DND-41 (cell line): Measurements from ENCODE around the gene CCDC181.

Experiments used
- EZH2 ChIP-seq: IDR thresholded peaks from 3 replicates; pipeline ENCODE4 v1.6.1; 2012; ENCODE audit warnings: borderline replicate concordance, low read depth, mild to moderate bottlenecking, moderate library complexity, low read length, inconsistent platforms; ENCODE audit not compliant: severe bottlenecking
- TF ChIP-seq, protein P1 (sequence below): IDR thresholded peaks from 2 replicates; pipeline ENCODE4 v1.5.1; 2012; ENCODE audit warnings: borderline replicate concordance, low read length, moderate library complexity, mild to moderate bottlenecking; ENCODE audit not compliant: poor library complexity, severe bottlenecking; ENCODE audit errors: extremely low read depth

DNA sequence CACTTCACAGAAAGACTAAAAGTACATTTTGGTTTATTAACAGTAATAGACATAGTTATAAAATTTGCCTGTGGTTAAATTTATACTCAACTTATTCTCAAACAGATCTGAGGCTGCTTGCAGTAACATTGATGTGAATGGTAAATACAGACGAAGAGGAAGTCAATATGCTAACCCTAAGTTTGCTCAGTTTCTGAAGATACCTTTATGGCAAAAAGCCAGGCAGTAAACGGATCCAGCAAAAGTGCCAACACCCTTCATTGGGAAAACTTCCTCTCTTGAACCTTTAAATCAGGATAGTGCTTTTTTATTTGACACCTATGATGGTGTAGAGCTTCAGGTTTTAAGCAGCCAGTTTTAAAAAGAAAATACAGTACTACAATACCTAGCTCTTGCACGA, 16.6 kb upstream of the CCDC181 start:
- TF ChIP-seq, protein P1, sequence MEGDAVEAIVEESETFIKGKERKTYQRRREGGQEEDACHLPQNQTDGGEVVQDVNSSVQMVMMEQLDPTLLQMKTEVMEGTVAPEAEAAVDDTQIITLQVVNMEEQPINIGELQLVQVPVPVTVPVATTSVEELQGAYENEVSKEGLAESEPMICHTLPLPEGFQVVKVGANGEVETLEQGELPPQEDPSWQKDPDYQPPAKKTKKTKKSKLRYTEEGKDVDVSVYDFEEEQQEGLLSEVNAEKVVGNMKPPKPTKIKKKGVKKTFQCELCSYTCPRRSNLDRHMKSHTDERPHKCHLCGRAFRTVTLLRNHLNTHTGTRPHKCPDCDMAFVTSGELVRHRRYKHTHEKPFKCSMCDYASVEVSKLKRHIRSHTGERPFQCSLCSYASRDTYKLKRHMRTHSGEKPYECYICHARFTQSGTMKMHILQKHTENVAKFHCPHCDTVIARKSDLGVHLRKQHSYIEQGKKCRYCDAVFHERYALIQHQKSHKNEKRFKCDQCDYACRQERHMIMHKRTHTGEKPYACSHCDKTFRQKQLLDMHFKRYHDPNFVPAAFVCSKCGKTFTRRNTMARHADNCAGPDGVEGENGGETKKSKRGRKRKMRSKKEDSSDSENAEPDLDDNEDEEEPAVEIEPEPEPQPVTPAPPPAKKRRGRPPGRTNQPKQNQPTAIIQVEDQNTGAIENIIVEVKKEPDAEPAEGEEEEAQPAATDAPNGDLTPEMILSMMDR = no peak
- TF ChIP-seq EZH2 = no peak
